Suprapubic skin (tissue), 4 donors: ENCODE results near the gene YPEL2. TPM values are rescaled to one million over a fixed set of nuclear protein-coding genes. Genes with fewer than 3 reads are reported as not detected.
A peak's percentile ranks its signal among the peaks of the same experiment; 100 is the strongest.

ENCODE experiments used
- DNase-seq, 2 donors: peaks; one replicate each; pipeline ENCODE4 v3.0.0-alpha.2; 2019; ENCODE audit warnings: low spot score in 2 of 2
- H3K27ac ChIP-seq: fragments of 200-600 bp; sonication (generic); one replicate; pipeline ENCODE4 v1.5.1; 2019
- H3K27me3 ChIP-seq: fragments of 200-600 bp; sonication (generic); one replicate; pipeline ENCODE4 v1.5.1; 2019
- H3K36me3 ChIP-seq: fragments of 200-600 bp; sonication (generic); one replicate; pipeline ENCODE4 v1.5.1; 2019
- H3K4me1 ChIP-seq: fragments of 200-600 bp; sonication (generic); one replicate; pipeline ENCODE4 v1.5.1; 2019
- H3K4me3 ChIP-seq: fragments of 200-600 bp; sonication (generic); one replicate; pipeline ENCODE4 v1.5.1; 2019; ENCODE audit warnings: mild to moderate bottlenecking
- H3K9me3 ChIP-seq: fragments of 200-600 bp; sonication (generic); one replicate; pipeline ENCODE4 v1.5.1; 2019
- EP300 ChIP-seq: sonication (generic); formaldehyde crosslinking; IDR thresholded peaks from one replicate; pipeline ENCODE4 v1.6.1; 2017; ENCODE audit warnings: antibody characterized with exemption
- POLR2A ChIP-seq, 2 donors: fragments of 450-650 bp; IDR thresholded peaks; one replicate each; pipeline ENCODE4 v1.6.1; 2017; ENCODE audit warnings: antibody characterized with exemption in 2 of 2, mild to moderate bottlenecking in 2 of 2, moderate library complexity in 2 of 2
- POLR2AphosphoS5 ChIP-seq, 3 donors: sonication (generic); formaldehyde crosslinking; IDR thresholded peaks; one replicate each; pipeline ENCODE4 v1.6.1; 2017; ENCODE audit warnings: antibody characterized with exemption in 3 of 3
- WGBS: methylation state at CpG from one replicate; pipeline ENCODE4 v1.1.5; 2018; 5-methylcytosine and 5-hydroxymethylcytosine counted together
- total RNA-seq, 4 donors: library from RNA; depleted of rRNA; stranded (reverse); fragments of >200 nt; gene quantifications; one replicate each; pipeline ENCODE4 v1.1.0, GENCODE V29; 2016
- TF ChIP-seq, protein P1 (sequence below), 2 donors: fragments of 200-600 bp in 1 of 2; fragments of 450-650 bp in 1 of 2; sonication (generic) in 1 of 2; IDR thresholded peaks; one replicate each; pipeline ENCODE4 v1.5.1; 2016 to 2019; ENCODE audit warnings: antibody characterized with exemption in 2 of 2, mild to moderate bottlenecking in 1 of 2, moderate library complexity in 1 of 2

YPEL2 gene
- total RNA-seq, 4 donors from 2014 or later, result 16.7 to 33.6 (median 21.3) TPM

DNA sequence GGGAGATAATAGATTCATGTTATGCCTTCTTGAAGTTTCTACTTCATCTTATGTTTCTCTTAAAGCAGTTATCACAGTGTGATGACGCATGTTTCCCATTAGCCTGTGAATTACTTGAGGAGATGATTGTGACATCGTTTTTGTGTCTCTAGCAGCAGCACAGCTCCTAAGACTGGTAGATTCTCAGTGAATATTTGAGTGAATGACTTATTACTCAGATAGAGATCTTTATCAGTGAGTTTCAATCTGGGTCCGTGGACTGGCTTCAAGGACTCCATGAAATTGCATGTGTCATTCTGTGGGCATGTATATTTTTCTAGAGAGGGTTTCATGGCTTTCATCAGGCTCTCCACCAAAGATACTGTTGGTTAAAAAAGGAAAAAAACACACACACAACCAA is 29.9 kb downstream of the YPEL2 start:
- no peaks in the 10 kb centered on the region for H3K27me3 ChIP-seq
- H3K27ac ChIP-seq, result peak overlapping the region; percentile 55
- WGBS, result 39% methylated on average over 3 of the region's 3 CpGs
- H3K36me3 ChIP-seq, result peaks cover 6% of the 10 kb centered on the region
- H3K4me1 ChIP-seq, result peaks cover 73% of the 10 kb centered on the region
- H3K4me3 ChIP-seq, result no peak overlapping the region
- TF ChIP-seq, protein P1, sequence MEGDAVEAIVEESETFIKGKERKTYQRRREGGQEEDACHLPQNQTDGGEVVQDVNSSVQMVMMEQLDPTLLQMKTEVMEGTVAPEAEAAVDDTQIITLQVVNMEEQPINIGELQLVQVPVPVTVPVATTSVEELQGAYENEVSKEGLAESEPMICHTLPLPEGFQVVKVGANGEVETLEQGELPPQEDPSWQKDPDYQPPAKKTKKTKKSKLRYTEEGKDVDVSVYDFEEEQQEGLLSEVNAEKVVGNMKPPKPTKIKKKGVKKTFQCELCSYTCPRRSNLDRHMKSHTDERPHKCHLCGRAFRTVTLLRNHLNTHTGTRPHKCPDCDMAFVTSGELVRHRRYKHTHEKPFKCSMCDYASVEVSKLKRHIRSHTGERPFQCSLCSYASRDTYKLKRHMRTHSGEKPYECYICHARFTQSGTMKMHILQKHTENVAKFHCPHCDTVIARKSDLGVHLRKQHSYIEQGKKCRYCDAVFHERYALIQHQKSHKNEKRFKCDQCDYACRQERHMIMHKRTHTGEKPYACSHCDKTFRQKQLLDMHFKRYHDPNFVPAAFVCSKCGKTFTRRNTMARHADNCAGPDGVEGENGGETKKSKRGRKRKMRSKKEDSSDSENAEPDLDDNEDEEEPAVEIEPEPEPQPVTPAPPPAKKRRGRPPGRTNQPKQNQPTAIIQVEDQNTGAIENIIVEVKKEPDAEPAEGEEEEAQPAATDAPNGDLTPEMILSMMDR (IDR thresholded peaks at IDR 0.05), result no peak
- TF ChIP-seq EP300, result no peak
- TF ChIP-seq POLR2AphosphoS5 (IDR thresholded peaks at IDR 0.05), result no peak
- no peak for TF ChIP-seq POLR2A (IDR thresholded peaks at IDR 0.05)
- no peak for DNase-seq
- H3K9me3 ChIP-seq, result no peaks in the 10 kb centered on the region

DNA sequence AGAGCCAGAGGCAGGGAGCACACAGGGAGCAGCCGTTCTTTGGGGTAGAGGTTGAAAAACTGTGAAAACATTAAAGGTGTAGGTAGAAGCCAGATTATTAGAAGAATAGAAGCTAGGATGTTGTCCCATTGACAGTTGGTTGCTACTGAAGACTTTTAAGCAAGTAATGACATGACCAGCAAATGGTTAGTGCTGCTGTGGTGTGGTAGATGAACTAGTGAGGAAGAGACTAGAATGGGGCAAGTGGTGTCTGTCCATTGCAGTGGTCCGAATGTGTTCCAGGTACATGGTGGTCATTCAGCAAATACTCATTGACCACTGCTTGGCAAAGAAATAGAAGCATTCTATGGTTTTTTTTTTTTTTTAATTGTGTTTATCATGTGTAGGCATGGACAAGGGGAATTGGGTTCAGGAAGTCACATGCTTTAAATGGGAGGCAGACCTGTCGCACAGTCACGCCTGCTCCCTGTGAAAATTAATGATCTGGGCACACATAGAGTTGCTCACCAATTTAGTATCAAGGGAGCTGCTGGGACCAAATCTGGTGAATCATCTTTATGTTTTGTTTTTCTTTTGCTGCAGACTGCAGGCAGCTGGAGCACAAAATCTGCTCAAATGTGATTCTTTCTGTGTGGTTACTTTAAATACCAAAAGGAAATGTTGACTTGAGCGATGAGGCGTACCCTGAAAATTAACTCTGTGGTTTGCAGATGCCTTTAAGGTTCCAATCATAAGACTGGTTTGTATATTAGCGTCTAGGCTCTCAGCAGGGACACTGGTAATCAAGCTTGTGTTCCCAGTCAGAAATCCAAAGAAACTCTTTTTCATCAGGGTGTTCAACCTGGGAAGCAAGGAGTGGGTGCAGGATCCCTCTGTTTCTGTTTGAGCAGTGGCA is 30.7 kb downstream of the YPEL2 start:
- no peak for DNase-seq
- 41% methylated on average over 7 of the region's 7 CpGs for WGBS

DNA sequence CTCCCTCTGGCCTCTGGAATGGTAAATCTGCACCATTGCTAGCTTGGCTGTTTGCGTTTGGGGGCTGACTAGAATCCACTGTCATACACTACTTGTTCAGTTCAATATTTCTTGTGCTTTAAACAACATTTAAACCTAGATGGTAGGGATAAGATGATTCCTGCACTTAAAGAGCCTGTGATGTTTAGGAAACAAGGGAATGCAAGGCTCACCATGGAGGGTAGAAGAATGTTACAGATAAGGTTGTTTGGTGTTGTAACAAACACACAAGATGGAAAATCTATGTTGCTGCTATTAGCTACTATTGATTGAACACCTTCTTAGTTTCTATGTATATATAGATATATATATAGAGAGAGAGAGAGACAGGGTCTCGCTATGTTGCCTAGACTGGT is 31.4 kb downstream of the YPEL2 start:
- Histone ChIP-seq H3K4me1 (peaks cover 83% of the 10 kb centered on the region), H3K27me3 (no peaks in the 10 kb centered on the region), H3K27ac (peak overlapping the region; percentile 45), H3K4me3 (no peak overlapping the region), H3K9me3 (no peaks in the 10 kb centered on the region), H3K36me3 (no peaks in the 10 kb centered on the region)
- no peak for TF ChIP-seq POLR2A (IDR thresholded peaks at IDR 0.05)
- no peak for TF ChIP-seq POLR2AphosphoS5 (IDR thresholded peaks at IDR 0.05)
- TF ChIP-seq EP300, result no peak
- TF ChIP-seq, protein P1 (IDR thresholded peaks at IDR 0.05), result no peak
- DNase-seq, result no peak
- WGBS, result 60% methylated on average over 2 of the region's 2 CpGs

More for the DNA sequence above, 30.7 kb downstream of the YPEL2 start:
- Histone ChIP-seq H3K36me3 (no peaks in the 10 kb centered on the region), H3K4me3 (no peak overlapping the region), H3K27me3 (no peaks in the 10 kb centered on the region), H3K27ac (peak overlapping the region; percentile 55), H3K9me3 (no peaks in the 10 kb centered on the region), H3K4me1 (peaks cover 79% of the 10 kb centered on the region)
- TF ChIP-seq POLR2AphosphoS5 (IDR thresholded peaks at IDR 0.05), result no peak

DNA sequence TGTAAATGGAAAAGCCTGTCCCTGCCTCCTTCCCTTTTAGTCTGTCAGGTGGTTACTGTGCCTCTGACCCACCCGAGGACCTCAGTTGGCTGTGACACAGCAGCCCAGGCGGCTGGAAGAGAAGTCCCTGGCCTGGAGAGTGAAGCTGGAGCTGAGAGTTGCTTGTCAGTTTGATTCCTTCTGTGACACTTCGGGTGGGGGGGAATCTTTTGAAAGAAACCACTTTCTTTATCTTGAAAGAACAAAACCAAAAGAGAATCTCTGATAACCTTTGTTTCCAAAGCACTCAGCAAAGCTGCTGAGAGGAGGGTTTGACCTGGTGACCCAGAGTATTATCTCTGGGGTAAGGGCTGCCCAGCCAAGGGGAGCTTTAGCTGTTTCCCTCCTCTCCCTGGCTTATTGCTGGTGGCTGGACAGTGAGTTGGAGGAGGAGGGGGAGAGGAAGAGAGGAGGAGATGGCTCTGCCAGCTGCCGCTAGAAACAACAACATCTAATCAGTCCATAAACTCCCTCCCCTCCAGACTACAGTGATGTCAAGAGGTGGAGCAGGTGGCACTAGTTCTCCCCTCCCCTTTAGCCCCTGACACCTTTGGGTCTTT is 34.0 kb downstream of the YPEL2 start:
- H3K4me1 ChIP-seq, result peaks cover 98% of the 10 kb centered on the region
- H3K9me3 ChIP-seq, result no peaks in the 10 kb centered on the region
- 57% methylated on average over 4 of the region's 4 CpGs for WGBS
- TF ChIP-seq, protein P1 (IDR thresholded peaks at IDR 0.05), result no peak
- TF ChIP-seq POLR2AphosphoS5 (IDR thresholded peaks at IDR 0.05) (no peak), EP300 (no peak), POLR2A (IDR thresholded peaks at IDR 0.05) (no peak)
- H3K27me3 ChIP-seq, result no peaks in the 10 kb centered on the region
- peak overlapping the region; percentile 2 for H3K4me3 ChIP-seq
- DNase-seq, result no peak
- H3K36me3 ChIP-seq, result no peaks in the 10 kb centered on the region
- H3K27ac ChIP-seq, result peak overlapping the region; percentile 82

DNA sequence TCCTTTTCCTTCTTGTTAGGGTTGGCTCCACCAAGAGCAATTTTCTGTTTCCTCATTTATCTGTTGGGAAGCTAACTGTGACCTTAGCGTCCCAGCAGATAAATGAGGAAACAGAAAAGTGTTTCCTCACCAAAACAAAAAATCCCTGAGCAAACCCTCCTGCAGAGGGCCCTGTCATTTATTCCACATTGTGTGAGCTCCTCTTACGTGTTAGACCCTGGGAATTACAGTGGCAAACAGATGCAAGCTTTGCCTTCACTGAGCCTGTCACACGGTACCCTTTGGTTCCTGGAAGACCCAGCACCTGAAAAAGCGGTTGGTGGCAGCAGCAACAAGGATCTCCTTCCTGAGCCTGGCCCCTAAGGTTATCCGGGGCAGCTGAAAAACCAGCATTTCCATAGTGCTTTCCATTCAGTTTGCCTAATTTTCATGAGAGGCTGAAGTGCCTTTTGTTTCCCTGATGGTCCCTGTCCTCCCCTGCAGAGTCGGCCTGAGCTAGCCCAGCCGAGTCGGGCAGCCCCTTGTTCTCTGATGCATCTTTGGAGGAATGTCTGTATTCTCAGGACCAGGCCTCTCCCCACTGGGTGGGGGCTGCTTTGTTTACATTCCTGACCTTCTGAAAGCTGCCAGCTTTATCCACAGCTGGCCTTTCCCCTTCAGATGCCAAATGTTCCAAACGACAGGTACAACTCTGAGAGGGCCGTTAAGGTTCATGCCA is 34.7 kb downstream of the YPEL2 start:
- WGBS, result 43% methylated on average over 10 of the region's 10 CpGs
- Histone ChIP-seq H3K36me3 (no peaks in the 10 kb centered on the region), H3K27me3 (no peaks in the 10 kb centered on the region), H3K4me1 (peaks cover 98% of the 10 kb centered on the region), H3K4me3 (no peak overlapping the region), H3K27ac (peak overlapping the region; percentile 82), H3K9me3 (no peaks in the 10 kb centered on the region)
- TF ChIP-seq, protein P1 (IDR thresholded peaks at IDR 0.05), result no peak
- TF ChIP-seq POLR2A (IDR thresholded peaks at IDR 0.05) (no peak), POLR2AphosphoS5 (IDR thresholded peaks at IDR 0.05) (no peak), EP300 (no peak)
- DNase-seq, result no peak
